ENCODE data around the gene ZBTB20. TPM values are rescaled to one million over a fixed set of nuclear protein-coding genes. Genes with fewer than 3 reads are reported as not detected.

The ZBTB20 gene
- total and polyA plus RNA-seq, 10 of the 15 experiments (the other 5 are each of a cell fraction or from before 2014, with no cell fraction given) = 0.20 to 5.5 (median 2.2) TPM

DNA sequence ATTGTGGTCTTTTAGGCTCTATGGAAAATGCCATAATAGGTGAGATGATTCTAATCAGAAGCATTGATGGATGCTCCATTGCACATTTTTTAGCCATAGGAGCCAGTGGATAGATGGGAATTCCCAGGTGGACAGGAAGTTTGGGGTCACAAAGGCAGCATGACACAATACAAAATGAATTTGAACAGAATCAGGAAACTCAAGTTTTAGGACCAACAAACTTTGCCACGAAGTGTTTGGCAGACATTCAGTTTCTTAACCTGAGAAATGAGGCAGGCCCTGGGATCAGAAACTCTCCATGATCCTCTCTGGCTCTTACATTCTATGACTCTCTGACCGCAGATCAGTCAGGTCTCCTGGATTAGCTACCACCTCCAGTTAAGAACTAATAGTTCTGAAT lies 577.9 kb downstream of the ZBTB20 start:
- Histone ChIP-seq H4K20me1 (ENCODE audit: control insufficient read depth, insufficient read depth) (no peaks in the 10 kb centered on the region), H3K79me2 (ENCODE audit: control insufficient read depth, insufficient read depth, low read length) (no peaks in the 10 kb centered on the region), H3K27ac (ENCODE audit: control insufficient read depth, insufficient read depth) (no peak overlapping the region), H3K27me3 (replicated peaks in 1 of 2; ENCODE audit: control insufficient read depth in 2 of 2, insufficient read depth in 2 of 2, low read length in 1 of 2) (no peaks in the 10 kb centered on the region), H2AFZ (ENCODE audit: control insufficient read depth, low read depth, low read length) (no peak overlapping the region), H3K4me3 (no peak overlapping the region), H3K36me3 (ENCODE audit: control insufficient read depth in 2 of 2, insufficient read depth in 2 of 2, low read length in 1 of 2) (no peaks in the 10 kb centered on the region), H3K4me1 (ENCODE audit: control insufficient read depth, insufficient read depth, low read length) (peaks cover 7% of the 10 kb centered on the region), H3K4me2 (ENCODE audit: control insufficient read depth, insufficient read depth) (no peak overlapping the region), H3K9me3 (replicated peaks; ENCODE audit: control insufficient read depth, insufficient read depth, low read length) (no peaks in the 10 kb centered on the region), H3K9ac (ENCODE audit: control insufficient read depth, insufficient read depth, low read length) (no peak overlapping the region)
- ChIA-PET SMC1A (ENCODE audit: uncharacterized antibody, unreplicated experiment) (no interaction called here), CTCF (no interaction called here), POLR2A (no interaction called here), RAD21 (ENCODE audit: unreplicated experiment) (no interaction called here)
- WGBS (ENCODE audit: insufficient coverage, insufficient replicate concordance, low lambda C conversion rate, missing lambda C conversion rate) = 70% methylated on average over 2 of the region's 2 CpGs
- TF ChIP-seq, protein P1, sequence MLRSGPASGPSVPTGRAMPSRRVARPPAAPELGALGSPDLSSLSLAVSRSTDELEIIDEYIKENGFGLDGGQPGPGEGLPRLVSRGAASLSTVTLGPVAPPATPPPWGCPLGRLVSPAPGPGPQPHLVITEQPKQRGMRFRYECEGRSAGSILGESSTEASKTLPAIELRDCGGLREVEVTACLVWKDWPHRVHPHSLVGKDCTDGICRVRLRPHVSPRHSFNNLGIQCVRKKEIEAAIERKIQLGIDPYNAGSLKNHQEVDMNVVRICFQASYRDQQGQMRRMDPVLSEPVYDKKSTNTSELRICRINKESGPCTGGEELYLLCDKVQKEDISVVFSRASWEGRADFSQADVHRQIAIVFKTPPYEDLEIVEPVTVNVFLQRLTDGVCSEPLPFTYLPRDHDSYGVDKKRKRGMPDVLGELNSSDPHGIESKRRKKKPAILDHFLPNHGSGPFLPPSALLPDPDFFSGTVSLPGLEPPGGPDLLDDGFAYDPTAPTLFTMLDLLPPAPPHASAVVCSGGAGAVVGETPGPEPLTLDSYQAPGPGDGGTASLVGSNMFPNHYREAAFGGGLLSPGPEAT (IDR thresholded peaks at IDR 0.05; ENCODE audit: low read depth) = no peak
- TF ChIP-seq, protein P2, sequence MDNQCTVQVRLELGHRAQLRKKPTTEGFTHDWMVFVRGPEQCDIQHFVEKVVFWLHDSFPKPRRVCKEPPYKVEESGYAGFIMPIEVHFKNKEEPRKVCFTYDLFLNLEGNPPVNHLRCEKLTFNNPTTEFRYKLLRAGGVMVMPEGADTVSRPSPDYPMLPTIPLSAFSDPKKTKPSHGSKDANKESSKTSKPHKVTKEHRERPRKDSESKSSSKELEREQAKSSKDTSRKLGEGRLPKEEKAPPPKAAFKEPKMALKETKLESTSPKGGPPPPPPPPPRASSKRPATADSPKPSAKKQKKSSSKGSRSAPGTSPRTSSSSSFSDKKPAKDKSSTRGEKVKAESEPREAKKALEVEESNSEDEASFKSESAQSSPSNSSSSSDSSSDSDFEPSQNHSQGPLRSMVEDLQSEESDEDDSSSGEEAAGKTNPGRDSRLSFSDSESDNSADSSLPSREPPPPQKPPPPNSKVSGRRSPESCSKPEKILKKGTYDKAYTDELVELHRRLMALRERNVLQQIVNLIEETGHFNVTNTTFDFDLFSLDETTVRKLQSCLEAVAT (IDR thresholded peaks at IDR 0.05) = no peak
- TF ChIP-seq, protein P3, sequence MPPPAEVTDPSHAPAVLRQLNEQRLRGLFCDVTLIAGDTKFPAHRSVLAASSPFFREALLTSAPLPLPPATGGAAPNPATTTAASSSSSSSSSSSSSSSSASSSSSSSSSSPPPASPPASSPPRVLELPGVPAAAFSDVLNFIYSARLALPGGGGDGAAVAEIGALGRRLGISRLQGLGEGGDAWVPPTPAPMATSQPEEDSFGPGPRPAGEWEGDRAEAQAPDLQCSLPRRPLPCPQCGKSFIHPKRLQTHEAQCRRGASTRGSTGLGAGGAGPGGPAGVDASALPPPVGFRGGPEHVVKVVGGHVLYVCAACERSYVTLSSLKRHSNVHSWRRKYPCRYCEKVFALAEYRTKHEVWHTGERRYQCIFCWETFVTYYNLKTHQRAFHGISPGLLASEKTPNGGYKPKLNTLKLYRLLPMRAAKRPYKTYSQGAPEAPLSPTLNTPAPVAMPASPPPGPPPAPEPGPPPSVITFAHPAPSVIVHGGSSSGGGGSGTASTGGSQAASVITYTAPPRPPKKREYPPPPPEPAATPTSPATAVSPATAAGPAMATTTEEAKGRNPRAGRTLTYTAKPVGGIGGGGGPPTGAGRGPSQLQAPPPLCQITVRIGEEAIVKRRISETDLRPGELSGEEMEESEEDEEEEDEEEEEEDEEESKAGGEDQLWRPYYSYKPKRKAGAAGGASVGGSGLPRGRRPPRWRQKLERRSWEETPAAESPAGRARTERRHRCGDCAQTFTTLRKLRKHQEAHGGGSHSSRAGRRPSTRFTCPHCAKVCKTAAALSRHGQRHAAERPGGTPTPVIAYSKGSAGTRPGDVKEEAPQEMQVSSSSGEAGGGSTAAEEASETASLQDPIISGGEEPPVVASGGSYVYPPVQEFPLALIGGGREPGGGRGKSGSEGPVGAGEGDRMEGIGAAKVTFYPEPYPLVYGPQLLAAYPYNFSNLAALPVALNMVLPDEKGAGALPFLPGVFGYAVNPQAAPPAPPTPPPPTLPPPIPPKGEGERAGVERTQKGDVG (CRISPR knock-in tag; IDR thresholded peaks at IDR 0.05) = no peak
- no peak for TF ChIP-seq YBX1 (IDR thresholded peaks at IDR 0.05)
- no TSS peak for BruUV-seq (replicated peaks)
- ATAC-seq (no peak), FAIRE-seq (no peak), DNase-seq (ENCODE audit: low read depth, low spot score) (no peak)
- intact Hi-C loops (cut with micrococcal nuclease; ENCODE audit: unreplicated experiment) (no loop called here), in situ Hi-C loops (cut with MboI) (no loop called here)
